ENCODE data around the gene FCHSD2. TPM values are rescaled to one million over a fixed set of nuclear protein-coding genes. Genes with fewer than 3 reads are reported as not detected.
A peak's percentile ranks its signal among the peaks of the same experiment; 100 is the strongest.

Gene FCHSD2
- total and polyA plus RNA-seq, 2 of the 13 experiments (the other 11 are each of a cell fraction or from before 2014, with no cell fraction given), result 20.5 to 24.8 TPM

GRCh38 chr11:73177380-73177777, 35.3 kb upstream of the FCHSD2 start (continued):
- no peak for TF ChIP-seq ZNF33A (CRISPR knock-in tag; IDR thresholded peaks at IDR 0.05; ENCODE audit: borderline replicate concordance)
- TF ChIP-seq, protein P1, sequence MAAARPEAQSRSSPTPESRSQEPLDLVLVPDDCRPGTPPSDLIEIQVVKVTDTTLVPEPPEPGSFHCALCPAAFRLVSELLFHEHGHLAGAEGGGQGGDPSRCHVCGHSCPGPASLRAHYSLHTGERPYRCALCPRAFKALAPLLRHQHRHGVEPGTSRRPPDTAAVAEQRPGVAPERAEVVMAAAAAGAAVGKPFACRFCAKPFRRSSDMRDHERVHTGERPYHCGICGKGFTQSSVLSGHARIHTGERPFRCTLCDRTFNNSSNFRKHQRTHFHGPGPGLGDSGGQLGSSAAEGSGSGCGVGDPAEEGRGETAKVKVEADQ (CRISPR knock-in tag; IDR thresholded peaks at IDR 0.05; ENCODE audit: borderline replicate concordance), result no peak
- TF ChIP-seq SALL2 (CRISPR knock-in tag; IDR thresholded peaks at IDR 0.05), result no peak
- TF ChIP-seq, protein P2, sequence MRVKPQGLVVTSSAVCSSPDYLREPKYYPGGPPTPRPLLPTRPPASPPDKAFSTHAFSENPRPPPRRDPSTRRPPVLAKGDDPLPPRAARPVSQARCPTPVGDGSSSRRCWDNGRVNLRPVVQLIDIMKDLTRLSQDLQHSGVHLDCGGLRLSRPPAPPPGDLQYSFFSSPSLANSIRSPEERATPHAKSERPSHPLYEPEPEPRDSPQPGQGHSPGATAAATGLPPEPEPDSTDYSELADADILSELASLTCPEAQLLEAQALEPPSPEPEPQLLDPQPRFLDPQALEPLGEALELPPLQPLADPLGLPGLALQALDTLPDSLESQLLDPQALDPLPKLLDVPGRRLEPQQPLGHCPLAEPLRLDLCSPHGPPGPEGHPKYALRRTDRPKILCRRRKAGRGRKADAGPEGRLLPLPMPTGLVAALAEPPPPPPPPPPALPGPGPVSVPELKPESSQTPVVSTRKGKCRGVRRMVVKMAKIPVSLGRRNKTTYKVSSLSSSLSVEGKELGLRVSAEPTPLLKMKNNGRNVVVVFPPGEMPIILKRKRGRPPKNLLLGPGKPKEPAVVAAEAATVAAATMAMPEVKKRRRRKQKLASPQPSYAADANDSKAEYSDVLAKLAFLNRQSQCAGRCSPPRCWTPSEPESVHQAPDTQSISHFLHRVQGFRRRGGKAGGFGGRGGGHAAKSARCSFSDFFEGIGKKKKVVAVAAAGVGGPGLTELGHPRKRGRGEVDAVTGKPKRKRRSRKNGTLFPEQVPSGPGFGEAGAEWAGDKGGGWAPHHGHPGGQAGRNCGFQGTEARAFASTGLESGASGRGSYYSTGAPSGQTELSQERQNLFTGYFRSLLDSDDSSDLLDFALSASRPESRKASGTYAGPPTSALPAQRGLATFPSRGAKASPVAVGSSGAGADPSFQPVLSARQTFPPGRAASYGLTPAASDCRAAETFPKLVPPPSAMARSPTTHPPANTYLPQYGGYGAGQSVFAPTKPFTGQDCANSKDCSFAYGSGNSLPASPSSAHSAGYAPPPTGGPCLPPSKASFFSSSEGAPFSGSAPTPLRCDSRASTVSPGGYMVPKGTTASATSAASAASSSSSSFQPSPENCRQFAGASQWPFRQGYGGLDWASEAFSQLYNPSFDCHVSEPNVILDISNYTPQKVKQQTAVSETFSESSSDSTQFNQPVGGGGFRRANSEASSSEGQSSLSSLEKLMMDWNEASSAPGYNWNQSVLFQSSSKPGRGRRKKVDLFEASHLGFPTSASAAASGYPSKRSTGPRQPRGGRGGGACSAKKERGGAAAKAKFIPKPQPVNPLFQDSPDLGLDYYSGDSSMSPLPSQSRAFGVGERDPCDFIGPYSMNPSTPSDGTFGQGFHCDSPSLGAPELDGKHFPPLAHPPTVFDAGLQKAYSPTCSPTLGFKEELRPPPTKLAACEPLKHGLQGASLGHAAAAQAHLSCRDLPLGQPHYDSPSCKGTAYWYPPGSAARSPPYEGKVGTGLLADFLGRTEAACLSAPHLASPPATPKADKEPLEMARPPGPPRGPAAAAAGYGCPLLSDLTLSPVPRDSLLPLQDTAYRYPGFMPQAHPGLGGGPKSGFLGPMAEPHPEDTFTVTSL (CRISPR knock-in tag; IDR thresholded peaks at IDR 0.05; ENCODE audit: borderline replicate concordance), result no peak
- no peak for TF ChIP-seq ZNF674 (CRISPR knock-in tag; IDR thresholded peaks at IDR 0.05; ENCODE audit: low read depth)
- TF ChIP-seq ZBTB7B (CRISPR knock-in tag; IDR thresholded peaks at IDR 0.05), result no peak
- TF ChIP-seq ZNF280B (CRISPR knock-in tag; IDR thresholded peaks at IDR 0.05; ENCODE audit: borderline replicate concordance), result no peak
- peak; percentile 70; the same call in 1 of the 2 replicates for TF ChIP-seq ZNF772 (CRISPR knock-in tag; IDR thresholded peaks at IDR 0.05)
- TF ChIP-seq KLF6 (CRISPR knock-in tag; IDR thresholded peaks at IDR 0.05), result no peak
- no peak for TF ChIP-seq ZNF570 (CRISPR knock-in tag; IDR thresholded peaks at IDR 0.05; ENCODE audit: borderline replicate concordance)
- no peak for TF ChIP-seq CBFB (CRISPR knock-in tag; IDR thresholded peaks at IDR 0.05)
- no peak for TF ChIP-seq SRF (IDR thresholded peaks at IDR 0.05; ENCODE audit: low read depth, low read length)
- TF ChIP-seq ZNF792 (CRISPR knock-in tag; IDR thresholded peaks at IDR 0.05), result no peak
- peak; percentile 86; the same call in 1 of the 2 replicates for TF ChIP-seq HNRNPL (IDR thresholded peaks at IDR 0.05; ENCODE audit: low read depth, low read length)
- no peak for TF ChIP-seq ZNF24 (IDR thresholded peaks at IDR 0.05)
- no peak for TF ChIP-seq ZNF879 (CRISPR knock-in tag; IDR thresholded peaks at IDR 0.05)
- no peak for TF ChIP-seq FOXA1 (IDR thresholded peaks at IDR 0.05)
- no peak for TF ChIP-seq FOXA1 (CRISPR knock-in tag; IDR thresholded peaks at IDR 0.05)
- TF ChIP-seq CBX1 (IDR thresholded peaks at IDR 0.05; ENCODE audit: low read depth), result no peak
- 0 out of 2 replicates have a peak, but pooled peaks have one; percentile 24 for TF ChIP-seq TARDBP (CRISPR knock-in tag; IDR thresholded peaks at IDR 0.05)
- no peak for TF ChIP-seq ZNF512B (CRISPR knock-in tag; IDR thresholded peaks at IDR 0.05; ENCODE audit: borderline replicate concordance)
- TF ChIP-seq XBP1 (CRISPR knock-in tag; IDR thresholded peaks at IDR 0.05), result no peak
